ENCODE data around the gene HDAC4.

HDAC4 gene

DNA sequence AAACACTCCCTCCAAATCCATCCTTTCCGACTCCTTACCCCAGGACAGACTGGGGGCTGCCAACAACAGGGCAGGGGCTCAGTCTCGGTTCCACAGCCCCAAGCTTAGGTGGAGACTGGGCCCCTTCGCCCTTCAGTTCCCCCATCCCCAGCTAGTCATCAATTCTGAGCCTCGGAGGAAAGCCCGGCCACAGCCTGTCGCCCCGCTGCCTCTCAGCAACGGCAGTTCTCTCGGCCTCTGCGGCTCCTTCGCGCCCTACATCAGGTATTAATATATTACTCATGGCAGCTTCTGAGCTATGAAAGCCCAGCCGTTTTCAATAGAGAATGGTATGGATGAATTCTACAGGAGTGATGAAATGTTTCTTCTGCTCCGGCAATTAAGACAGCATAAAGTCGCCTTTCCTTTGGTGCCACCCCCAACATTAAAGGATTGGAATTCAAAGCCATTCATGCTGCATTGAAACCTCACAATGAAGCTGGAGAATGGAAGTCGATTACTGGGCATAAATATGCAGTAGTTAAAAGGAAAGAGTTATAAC, 2.8 kb downstream of the HDAC4 start:
- no peak for DNase-seq (ENCODE audit: low read depth in 2 of 2)

DNA sequence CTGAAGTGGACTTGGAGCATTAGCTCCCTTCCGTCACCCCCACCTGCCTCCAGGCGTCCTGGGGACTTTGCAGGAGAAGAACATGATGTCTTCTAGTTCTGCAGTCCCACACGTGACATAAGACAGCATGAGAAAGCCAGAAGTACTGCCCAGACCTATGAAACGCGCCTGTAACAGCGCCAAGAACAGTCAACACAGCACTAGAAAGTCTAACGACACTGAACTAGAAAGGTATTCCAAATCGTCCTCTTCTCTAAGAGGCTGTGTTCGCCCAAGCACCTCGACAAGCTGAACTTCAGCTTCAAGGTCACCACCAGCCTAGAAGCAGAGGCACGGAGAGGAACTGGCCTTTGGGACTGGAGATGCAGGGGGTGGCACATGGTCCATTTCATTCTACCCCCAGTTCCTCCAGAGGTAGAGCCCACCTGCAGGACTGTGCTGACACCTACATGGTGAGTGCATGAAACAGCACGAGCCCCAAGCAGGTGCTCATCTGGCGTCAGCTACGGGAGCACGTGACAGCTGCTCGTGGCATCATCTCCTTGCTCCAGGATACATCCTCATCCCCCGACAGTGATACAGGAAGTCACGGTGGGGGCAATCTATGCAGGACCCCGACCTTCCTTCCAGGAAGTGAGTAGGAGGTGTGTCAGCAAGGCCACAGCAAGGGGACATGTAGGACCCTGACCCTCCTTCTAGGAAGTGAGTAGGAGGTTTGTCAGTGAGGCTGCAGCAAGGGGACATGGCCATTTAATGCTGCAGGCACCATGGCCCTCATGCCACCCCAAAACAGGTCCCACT, 3.7 kb downstream of the HDAC4 start:
- DNase-seq (ENCODE audit: low read depth in 2 of 2), result no peak

GRCh38 chr2:239395524-239395923, 5.3 kb downstream of the HDAC4 start:
- DNase-seq (ENCODE audit: low read depth in 2 of 2), result no peak

GRCh38 chr2:239394978-239395377, 5.8 kb downstream of the HDAC4 start:
- no peak for DNase-seq (ENCODE audit: low read depth in 2 of 2)

DNA sequence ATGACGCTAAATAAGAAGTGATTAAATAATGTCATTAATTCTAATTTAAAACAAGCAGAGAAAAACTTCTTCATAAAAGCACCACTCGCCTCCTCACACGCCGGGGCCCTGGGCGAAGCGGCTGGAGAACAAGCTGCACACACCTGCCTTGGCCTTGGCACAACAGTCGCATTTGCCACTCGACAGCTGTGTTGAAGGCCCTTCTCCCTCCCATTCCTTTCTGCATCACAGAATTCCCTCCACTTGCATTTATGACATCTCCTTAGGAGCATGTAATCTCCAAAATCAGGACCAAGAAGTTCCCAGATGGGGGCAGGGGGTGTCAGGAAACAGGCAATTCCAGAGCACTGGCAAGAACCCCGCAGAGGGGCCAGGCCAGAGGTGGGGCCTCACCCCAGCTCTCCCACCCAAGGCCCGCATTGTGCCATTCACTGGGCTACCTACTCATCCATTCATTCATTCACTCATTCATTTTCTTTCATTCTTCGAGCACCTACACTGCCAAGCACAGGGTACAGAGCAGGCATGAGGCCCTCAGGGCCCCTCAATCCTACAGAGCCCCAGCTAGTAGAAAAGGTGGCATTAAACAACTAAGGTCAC, 6.4 kb downstream of the HDAC4 start:
- no peak for DNase-seq (ENCODE audit: low read depth in 2 of 2)

- no peak for DNase-seq (ENCODE audit: low read depth in 2 of 2)
These were observed 6.9 kb downstream of the HDAC4 start for GRCh38 chr2:239393941-239394340.

DNA sequence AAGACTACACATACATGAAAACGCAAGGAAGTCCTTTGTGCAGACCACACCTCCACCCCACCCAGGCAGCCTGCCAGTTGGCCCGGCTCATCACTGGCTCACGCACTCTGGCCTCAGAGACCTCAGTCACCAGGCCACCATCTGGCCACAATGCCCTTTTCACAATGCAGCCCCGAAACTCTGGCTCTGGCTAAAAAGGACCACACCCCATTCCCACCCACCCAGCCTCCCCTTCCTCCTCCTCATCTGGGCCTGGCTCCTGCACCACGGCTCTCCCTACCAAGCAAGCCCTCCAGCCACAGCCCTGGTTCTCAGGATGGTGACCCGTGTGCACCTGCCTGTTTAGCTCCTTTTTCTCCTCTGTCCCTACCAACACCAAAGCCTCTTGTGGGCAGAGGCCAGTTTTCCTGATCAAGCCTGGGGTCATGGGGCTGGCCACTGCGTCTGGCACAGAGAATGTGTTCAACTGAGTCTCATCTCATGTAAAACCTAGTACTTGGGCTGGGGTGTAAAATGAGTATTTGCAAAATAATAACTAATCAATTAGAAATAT, 7.4 kb downstream of the HDAC4 start:
- DNase-seq (ENCODE audit: low read depth in 2 of 2), result no peak

DNA sequence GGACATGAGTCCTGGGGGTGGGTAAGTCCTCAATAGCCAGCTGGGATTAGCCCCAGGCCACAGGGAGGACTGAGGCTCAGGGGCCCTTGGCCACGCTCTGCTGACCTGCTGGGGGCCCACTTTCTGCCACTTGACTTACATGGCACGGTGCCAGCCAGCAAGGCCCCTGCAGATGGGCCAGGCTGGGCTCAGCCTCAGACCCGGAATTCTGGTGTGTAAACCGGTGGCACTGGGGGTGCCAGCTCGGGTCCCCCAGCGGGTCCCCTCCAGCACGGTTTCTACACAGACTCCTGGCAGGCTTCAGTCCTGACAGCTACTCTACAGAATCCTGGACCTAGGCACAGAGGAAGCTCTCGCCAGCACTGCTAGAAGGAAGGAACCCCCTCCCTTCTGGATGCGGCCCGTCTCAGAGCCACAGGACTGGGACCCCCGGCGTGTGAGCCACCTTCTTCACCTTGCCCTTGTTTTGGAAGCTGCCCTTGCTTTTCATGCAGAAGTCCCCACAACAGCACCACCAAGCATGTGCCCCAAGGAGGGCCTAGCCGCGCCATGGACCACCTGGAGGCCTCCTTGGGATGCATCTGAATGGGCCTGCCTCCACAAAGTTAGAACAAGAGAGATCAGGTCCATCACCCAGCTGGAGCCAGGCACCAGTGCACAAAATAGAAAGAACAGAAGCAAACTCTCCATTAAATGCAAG, 8.0 kb downstream of the HDAC4 start:
- DNase-seq (ENCODE audit: low read depth in 2 of 2), result no peak

- DNase-seq (ENCODE audit: low read depth in 2 of 2), result no peak
These were observed 8.8 kb downstream of the HDAC4 start for GRCh38 chr2:239392072-239392357.

DNA sequence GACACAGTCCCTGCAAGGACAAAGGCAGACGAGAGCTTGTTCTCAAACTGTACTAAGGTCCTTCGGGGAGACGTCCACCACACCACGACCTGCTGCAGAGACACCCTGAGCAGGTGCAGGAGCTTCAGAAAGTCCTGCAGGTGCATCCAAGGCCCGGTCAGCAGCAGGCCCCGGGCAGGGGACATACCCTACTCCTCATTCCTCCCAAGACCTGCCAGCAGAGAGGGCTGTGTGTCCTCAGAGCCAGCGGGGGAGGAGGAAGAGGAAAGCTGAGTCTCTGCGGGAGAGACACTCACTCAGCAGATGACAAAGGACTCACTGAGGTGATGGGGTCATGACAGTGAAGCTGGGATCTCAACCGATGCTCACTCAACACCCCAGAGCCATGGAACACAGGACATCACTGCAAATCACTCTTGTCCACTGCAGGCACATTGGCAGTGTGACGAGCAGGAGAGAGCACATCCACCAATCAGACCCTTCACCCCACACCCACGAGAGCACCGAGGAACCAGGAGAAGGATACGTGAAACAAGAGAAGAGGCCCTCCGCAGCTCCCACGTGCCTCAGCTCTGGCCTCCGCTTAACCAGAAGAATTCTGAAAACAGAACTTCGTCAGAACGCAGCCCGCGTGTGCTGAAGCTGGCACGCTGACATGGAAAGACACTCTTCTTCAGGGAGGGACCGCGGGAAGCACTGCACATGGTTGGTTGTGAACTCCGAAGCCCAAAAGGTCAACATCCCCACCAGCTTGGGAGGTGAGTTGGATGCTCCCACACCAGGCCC, 9.3 kb downstream of the HDAC4 start:
- DNase-seq (ENCODE audit: low read depth in 2 of 2), result no peak

DNA sequence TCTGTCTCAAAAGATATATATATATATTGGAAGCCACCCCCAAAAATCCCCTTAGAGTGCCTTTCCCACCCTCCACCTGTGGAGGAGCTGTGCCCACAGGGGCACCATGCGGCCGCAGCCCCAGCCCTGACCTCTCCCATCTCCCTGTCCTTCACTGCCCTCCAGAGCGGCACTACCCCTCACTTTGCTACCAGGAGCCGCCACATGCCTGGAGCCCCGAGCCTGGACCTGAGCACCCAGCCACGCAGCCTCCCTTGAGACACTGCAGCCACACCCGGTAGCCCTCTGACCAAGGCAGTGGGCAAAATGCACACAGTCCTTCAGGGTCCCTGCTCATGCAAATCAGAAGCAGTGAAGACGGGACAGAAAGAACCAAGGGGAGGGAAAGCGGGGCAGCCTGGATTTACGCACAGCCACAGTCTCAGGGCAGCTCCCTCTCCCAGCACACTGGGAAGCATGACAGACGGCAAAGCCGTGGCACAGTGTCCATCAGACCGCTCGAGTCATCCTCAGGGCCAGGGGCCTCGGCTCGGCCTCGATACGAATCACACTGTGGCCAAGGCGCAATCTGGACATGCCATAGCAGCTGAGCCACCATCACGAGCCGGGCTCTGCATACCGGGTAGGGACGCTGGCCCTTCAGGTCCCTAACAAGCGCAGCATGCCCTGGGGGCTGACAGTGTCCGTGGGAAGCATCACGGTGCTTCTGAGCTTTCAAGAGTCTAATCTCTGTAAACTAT, 10.1 kb downstream of the HDAC4 start:
- no peak for DNase-seq (ENCODE audit: low read depth in 2 of 2)

GRCh38 chr2:239389414-239390329, 11.1 kb downstream of the HDAC4 start:
- no peak for DNase-seq (ENCODE audit: low read depth in 2 of 2)

GRCh38 chr2:239388236-239389151, 12.3 kb downstream of the HDAC4 start:
- DNase-seq (ENCODE audit: low read depth in 2 of 2), result no peak

DNA sequence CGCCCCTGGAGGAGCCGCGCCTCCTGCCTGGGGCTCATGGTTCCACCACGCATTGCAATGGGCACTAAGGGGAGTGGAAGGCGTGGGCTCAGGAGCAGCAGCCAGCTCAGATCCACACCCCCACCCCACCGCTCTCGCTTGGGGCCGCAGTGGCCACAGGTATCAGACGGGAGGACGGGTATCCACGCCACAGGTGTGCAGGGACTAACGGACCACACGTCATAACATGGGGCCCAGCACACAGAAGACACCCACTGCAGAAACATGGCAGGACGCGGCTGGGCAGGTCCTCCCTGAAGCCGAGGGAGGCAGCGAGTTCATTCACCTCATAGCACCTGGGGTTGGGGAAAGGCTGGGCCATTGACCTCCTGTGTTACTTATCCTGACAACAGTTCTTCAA, 13.0 kb downstream of the HDAC4 start:
- no peak for DNase-seq (ENCODE audit: low read depth in 2 of 2)

DNA sequence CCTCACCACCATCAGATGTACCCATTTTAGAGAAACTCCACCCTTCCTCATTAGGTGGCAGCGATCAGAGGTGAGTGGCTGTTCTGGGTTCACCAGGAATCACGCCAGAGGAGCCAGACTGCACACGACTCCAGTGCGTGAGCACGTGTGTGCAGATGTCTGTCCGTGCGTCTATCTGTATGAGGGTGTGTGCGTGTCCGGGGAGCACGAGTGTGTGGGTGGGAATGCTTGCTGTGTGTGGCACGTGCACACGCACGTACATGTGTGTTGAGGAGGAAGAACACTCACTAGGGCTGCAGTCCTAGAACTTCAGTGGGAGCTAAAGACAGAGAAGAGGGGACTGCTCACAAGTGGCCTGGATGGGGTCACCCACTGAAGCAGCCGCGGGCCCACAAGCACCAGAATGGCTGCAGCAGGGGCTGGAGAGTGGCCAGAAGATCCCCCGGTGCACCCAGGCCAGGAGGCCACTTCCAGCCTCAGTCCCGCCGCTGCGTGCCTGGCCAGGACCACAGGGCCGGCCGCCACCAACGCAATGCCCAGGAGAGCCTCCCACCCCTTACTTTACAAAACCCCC, 13.9 kb downstream of the HDAC4 start:
- no peak for DNase-seq (ENCODE audit: low read depth in 2 of 2)

- DNase-seq (ENCODE audit: low read depth in 2 of 2), result no peak
These were observed 14.7 kb downstream of the HDAC4 start for GRCh38 chr2:239386001-239386670.

DNA sequence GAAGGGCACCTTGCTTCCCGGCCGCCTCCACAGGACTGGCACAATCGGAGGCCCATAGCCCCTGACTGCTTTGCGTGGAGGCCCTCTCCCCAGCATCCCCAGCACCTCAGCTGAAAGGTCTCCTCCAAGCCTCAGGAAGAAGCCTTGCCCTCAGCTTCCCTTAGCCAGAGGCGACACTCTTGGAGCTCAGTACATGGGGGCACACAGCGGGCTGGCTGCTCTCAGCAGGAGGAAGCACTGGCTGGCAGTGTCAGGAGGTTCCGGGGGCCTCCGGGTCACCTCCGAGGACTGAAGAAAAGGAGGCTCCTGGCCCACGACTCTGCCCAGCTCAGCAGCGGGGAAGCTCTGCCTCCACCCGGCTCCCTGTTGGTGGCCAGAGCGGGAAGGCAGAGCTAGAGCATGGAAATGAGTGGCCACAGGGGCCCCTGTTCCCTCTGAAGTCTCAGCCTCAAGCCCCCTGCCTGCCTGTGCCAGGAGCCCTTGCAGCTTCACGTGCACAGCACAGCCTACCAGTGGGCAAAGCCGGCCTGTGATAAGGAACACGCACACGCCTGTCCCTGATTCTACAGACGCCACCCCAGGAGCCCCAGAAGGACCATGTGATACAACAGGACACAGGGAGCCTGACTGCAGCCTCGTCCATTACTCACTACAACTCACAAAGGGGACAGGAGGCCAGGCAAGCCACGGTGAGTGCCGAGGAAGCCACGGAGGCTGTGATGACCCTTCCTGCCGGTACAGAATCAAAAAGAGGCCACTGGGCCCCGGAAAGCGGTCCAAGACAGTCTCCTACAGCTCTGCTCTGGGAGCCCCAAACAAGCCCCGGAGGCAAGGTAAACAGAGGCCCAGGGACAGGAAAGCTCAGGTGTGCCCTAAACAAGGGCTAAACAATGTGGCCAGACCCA, 15.5 kb downstream of the HDAC4 start:
- DNase-seq (ENCODE audit: low read depth in 2 of 2), result no peak
